HG03064 (cell line): ENCODE results near the gene UST.
"Not testable (repeated sequence)": the region's sequence is repeated elsewhere in the genome, so short reads cannot be mapped to it uniquely, and the experiment has no call there.

Source experiments
- ATAC-seq: cut with Tn5 transposase; IDR thresholded peaks from one replicate; pipeline ENCODE4 v1.9.1; 2021; ENCODE audit warnings: low read depth; ENCODE audit not compliant: unreplicated experiment

UST gene

GRCh38 chr6:148764259-148765020, 17.6 kb downstream of the UST start:
- ATAC-seq: not testable (repeated sequence)

- ATAC-seq: no peak
Observed at GRCh38 chr6:148765898-148766808, 19.3 kb downstream of the UST start.

GRCh38 chr6:148768646-148769270, 21.9 kb downstream of the UST start:
- ATAC-seq: no peak

- ATAC-seq: no peak
Observed at GRCh38 chr6:148769304-148769968, 22.6 kb downstream of the UST start.

GRCh38 chr6:148770408-148771211, 23.8 kb downstream of the UST start:
- ATAC-seq: no peak

GRCh38 chr6:148771212-148771601, 24.4 kb downstream of the UST start:
- no peak for ATAC-seq

- no peak for ATAC-seq
Observed at GRCh38 chr6:148771896-148772554, 25.2 kb downstream of the UST start.

- ATAC-seq: no peak
Observed at GRCh38 chr6:148775161-148775560, 28.3 kb downstream of the UST start.

GRCh38 chr6:148776321-148777308, 29.8 kb downstream of the UST start:
- ATAC-seq: no peak

GRCh38 chr6:148779142-148779562, 32.3 kb downstream of the UST start:
- no peak for ATAC-seq

GRCh38 chr6:148780423-148780822, 33.6 kb downstream of the UST start:
- not testable (repeated sequence) for ATAC-seq

GRCh38 chr6:148780918-148781436, 34.1 kb downstream of the UST start:
- peak; percentile 96 for ATAC-seq

GRCh38 chr6:148789948-148790347, 43.1 kb downstream of the UST start:
- no peak for ATAC-seq

- ATAC-seq: no peak
Observed at GRCh38 chr6:148790404-148790803, 43.6 kb downstream of the UST start.

GRCh38 chr6:148790817-148791216, 44.0 kb downstream of the UST start:
- ATAC-seq: no peak

GRCh38 chr6:148791372-148791771, 44.5 kb downstream of the UST start:
- no peak for ATAC-seq

GRCh38 chr6:148793721-148794120, 46.9 kb downstream of the UST start:
- ATAC-seq: no peak

GRCh38 chr6:148794797-148795196, 48.0 kb downstream of the UST start:
- no peak for ATAC-seq
